Fibroblast of lung (primary cell): ENCODE results near the gene DAZAP1.

Experiments used
- EZH2 ChIP-seq: IDR thresholded peaks from 2 replicates; pipeline ENCODE4 v1.5.1; 2012; ENCODE audit warnings: low read length, control low read depth, mild to moderate bottlenecking; ENCODE audit errors: missing control alignments
- TF ChIP-seq, protein P1 (sequence below), 2 donors: IDR thresholded peaks in 1 of 2; conservative IDR thresholded peaks in 1 of 2; 1 replicate in 1 of 2; 2 replicates in 1 of 2; pipeline ENCODE4 v1.5.1; 2011 to 2012; ENCODE audit warnings: low read length in 2 of 2, control low read depth in 1 of 2, inconsistent platforms in 1 of 2, low read depth in 1 of 2, mild to moderate bottlenecking in 1 of 2

DNA sequence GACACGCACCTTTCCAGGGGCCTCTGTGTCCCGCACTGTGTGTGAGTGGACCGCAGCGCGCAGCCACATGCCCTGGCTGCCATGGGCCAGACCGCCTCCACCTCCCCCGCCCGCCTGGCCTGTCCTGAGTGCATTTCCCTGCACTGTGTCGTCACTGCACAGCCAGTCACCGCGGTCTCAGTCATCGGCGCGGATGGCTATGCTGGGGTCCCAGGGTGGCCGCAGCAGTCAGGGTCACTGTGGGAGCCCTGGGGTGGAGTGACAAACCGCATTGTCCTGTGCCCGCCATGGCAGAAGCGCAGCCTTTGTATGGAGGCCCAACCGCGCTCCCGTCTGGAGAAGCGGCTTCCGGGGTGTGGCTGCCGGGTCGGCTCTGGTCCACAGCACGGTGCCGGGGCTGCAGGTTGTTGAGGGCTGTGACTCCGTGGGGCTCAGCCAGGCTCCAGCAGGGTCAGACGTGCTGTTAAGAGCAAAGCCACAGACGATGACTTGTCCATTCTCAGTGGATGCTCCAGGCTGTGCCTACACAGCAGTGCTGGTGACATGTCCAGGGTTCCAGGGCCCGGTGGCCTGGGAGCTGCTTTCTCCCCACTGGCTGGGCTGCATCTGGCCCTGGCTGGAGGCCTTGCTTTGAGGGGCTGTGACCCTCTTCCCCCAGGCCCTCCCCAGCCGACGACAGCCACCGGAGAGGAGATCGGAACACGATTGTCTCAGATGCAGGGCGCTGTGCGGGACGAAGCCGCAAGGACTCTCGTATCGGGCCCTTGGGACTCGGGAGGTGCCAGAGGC lies 30.0 kb upstream of the DAZAP1 start:
- no peak for TF ChIP-seq EZH2
- TF ChIP-seq, protein P1, sequence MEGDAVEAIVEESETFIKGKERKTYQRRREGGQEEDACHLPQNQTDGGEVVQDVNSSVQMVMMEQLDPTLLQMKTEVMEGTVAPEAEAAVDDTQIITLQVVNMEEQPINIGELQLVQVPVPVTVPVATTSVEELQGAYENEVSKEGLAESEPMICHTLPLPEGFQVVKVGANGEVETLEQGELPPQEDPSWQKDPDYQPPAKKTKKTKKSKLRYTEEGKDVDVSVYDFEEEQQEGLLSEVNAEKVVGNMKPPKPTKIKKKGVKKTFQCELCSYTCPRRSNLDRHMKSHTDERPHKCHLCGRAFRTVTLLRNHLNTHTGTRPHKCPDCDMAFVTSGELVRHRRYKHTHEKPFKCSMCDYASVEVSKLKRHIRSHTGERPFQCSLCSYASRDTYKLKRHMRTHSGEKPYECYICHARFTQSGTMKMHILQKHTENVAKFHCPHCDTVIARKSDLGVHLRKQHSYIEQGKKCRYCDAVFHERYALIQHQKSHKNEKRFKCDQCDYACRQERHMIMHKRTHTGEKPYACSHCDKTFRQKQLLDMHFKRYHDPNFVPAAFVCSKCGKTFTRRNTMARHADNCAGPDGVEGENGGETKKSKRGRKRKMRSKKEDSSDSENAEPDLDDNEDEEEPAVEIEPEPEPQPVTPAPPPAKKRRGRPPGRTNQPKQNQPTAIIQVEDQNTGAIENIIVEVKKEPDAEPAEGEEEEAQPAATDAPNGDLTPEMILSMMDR (conservative IDR thresholded peaks at IDR 0.05 in 1 of 2, IDR thresholded peaks at IDR 0.05 in 1 of 2; ENCODE audit: low read depth in 1 of 2, low read length in 2 of 2) = no peak
